ENCODE results near the gene DDN. TPM values are rescaled to one million over a fixed set of nuclear protein-coding genes. Genes with fewer than 3 reads are reported as not detected.

Gene DDN
- total and polyA plus RNA-seq, 2 donors (not counting 1 experiment from before 2014, with no cell fraction given), result 0.10 to 0.75 TPM

- DNase-seq (no peak), ATAC-seq (ENCODE audit: low read depth) (no peak)
- WGBS (ENCODE audit: insufficient coverage), result 94% methylated on average over 19 of the region's 31 CpGs
- Mint-ChIP-seq H3K27ac (no peak overlapping the region), H3K27me3 (no peaks in the 10 kb centered on the region), H3K9me3 (ENCODE audit: insufficient read depth) (no peaks in the 10 kb centered on the region), H3K4me1 (peaks cover 2% of the 10 kb centered on the region), H3K4me3 (no peak overlapping the region)
- Histone ChIP-seq H2AFZ (ENCODE audit: insufficient read depth, low read depth, low read length, poor library complexity, severe bottlenecking) (no peak overlapping the region), H3K27me3 (replicated peaks in 1 of 4; ENCODE audit: control extremely low read depth in 1 of 4, control insufficient read depth in 3 of 4, insufficient read depth in 4 of 4, low read length in 3 of 4) (no peaks in the 10 kb centered on the region), H3K4me2 (replicated peaks; ENCODE audit: low read depth, low read length, poor library complexity, severe bottlenecking) (no peak overlapping the region), H3K4me3 (ENCODE audit: control extremely low read depth in 1 of 5, extremely low read depth in 1 of 5, insufficient read depth in 1 of 5, low read depth in 2 of 5, low read length in 4 of 5) (no peak overlapping the region), H3K9me3 (ENCODE audit: control extremely low read depth in 1 of 3, control insufficient read depth in 2 of 3, insufficient read depth in 1 of 3, low read length in 2 of 3) (no peaks in the 10 kb centered on the region), H3K9ac (ENCODE audit: low read length) (no peak overlapping the region), H4K20me1 (ENCODE audit: control insufficient read depth, insufficient read depth, low read length, poor library complexity, severe bottlenecking) (peaks cover 40% of the 10 kb centered on the region), H3K27ac (ENCODE audit: low read length in 2 of 2) (no peak overlapping the region), H3K36me3 (replicated peaks in 1 of 2; ENCODE audit: control extremely low read depth in 1 of 2, control insufficient read depth in 1 of 2, extremely low read depth in 1 of 2, insufficient read depth in 2 of 2, low read length in 1 of 2) (peaks cover 2 to 95% of the 10 kb centered on the region in 2 experiments), H3K79me2 (ENCODE audit: control insufficient read depth, insufficient read depth, low read length) (peaks cover 41% of the 10 kb centered on the region), H3K4me1 (ENCODE audit: control insufficient read depth in 2 of 2, insufficient read depth in 2 of 2, low read length in 2 of 2) (no peaks in the 10 kb centered on the region)
- ChIA-PET CTCF (interaction anchor here (0.8 kb wide), 1 partner anchor 22 kb away, joined by 3 read pairs; no protein-coding TSS in a partner anchor), POLR2A (interaction anchor here (0.6 kb wide), 1 partner anchor 29 kb away, joined by 3 read pairs; no protein-coding TSS in a partner anchor)
- no peak for TF ChIP-seq EZH2 (IDR thresholded peaks at IDR 0.05; ENCODE audit: borderline replicate concordance, insufficient read depth, low read depth, low read length, poor library complexity, severe bottlenecking)
- TF ChIP-seq, protein P1, sequence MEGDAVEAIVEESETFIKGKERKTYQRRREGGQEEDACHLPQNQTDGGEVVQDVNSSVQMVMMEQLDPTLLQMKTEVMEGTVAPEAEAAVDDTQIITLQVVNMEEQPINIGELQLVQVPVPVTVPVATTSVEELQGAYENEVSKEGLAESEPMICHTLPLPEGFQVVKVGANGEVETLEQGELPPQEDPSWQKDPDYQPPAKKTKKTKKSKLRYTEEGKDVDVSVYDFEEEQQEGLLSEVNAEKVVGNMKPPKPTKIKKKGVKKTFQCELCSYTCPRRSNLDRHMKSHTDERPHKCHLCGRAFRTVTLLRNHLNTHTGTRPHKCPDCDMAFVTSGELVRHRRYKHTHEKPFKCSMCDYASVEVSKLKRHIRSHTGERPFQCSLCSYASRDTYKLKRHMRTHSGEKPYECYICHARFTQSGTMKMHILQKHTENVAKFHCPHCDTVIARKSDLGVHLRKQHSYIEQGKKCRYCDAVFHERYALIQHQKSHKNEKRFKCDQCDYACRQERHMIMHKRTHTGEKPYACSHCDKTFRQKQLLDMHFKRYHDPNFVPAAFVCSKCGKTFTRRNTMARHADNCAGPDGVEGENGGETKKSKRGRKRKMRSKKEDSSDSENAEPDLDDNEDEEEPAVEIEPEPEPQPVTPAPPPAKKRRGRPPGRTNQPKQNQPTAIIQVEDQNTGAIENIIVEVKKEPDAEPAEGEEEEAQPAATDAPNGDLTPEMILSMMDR (IDR thresholded peaks at IDR 0.05), result no peak
- intact Hi-C loops (cut with micrococcal nuclease), result no loop called here
These were observed 42.1 kb upstream of the DDN start for GRCh38 chr12:49041036-49041880.

GRCh38 chr12:49040364-49040855 lies 41.2 kb upstream of the DDN start:
- Histone ChIP-seq H3K27ac (ENCODE audit: low read length in 2 of 2) (no peak overlapping the region), H3K36me3 (replicated peaks in 1 of 2; ENCODE audit: control extremely low read depth in 1 of 2, control insufficient read depth in 1 of 2, extremely low read depth in 1 of 2, insufficient read depth in 2 of 2, low read length in 1 of 2) (peaks cover 0 to 87% of the 10 kb centered on the region in 2 experiments), H3K4me3 (ENCODE audit: control extremely low read depth in 1 of 5, extremely low read depth in 1 of 5, insufficient read depth in 1 of 5, low read depth in 2 of 5, low read length in 4 of 5) (no peak overlapping the region), H3K4me2 (replicated peaks; ENCODE audit: low read depth, low read length, poor library complexity, severe bottlenecking) (no peak overlapping the region), H3K4me1 (ENCODE audit: control insufficient read depth in 2 of 2, insufficient read depth in 2 of 2, low read length in 2 of 2) (no peaks in the 10 kb centered on the region), H4K20me1 (ENCODE audit: control insufficient read depth, insufficient read depth, low read length, poor library complexity, severe bottlenecking) (peaks cover 40% of the 10 kb centered on the region), H3K9me3 (ENCODE audit: control extremely low read depth in 1 of 3, control insufficient read depth in 2 of 3, insufficient read depth in 1 of 3, low read length in 2 of 3) (no peaks in the 10 kb centered on the region), H2AFZ (ENCODE audit: insufficient read depth, low read depth, low read length, poor library complexity, severe bottlenecking) (no peak overlapping the region), H3K79me2 (ENCODE audit: control insufficient read depth, insufficient read depth, low read length) (peaks cover 35% of the 10 kb centered on the region), H3K27me3 (replicated peaks in 1 of 4; ENCODE audit: control extremely low read depth in 1 of 4, control insufficient read depth in 3 of 4, insufficient read depth in 4 of 4, low read length in 3 of 4) (no peaks in the 10 kb centered on the region), H3K9ac (ENCODE audit: low read length) (no peak overlapping the region)
- no peaks in the 10 kb centered on the region for H3K27me3 Mint-ChIP-seq
- H3K27ac Mint-ChIP-seq, result no peak overlapping the region
- DNase-seq (no peak), ATAC-seq (ENCODE audit: low read depth) (no peak)
- peaks cover 2% of the 10 kb centered on the region for H3K4me1 Mint-ChIP-seq
- H3K4me3 Mint-ChIP-seq, result no peak overlapping the region
- ChIA-PET CTCF (no interaction called here), POLR2A (interaction anchor here (0.6 kb wide), 1 partner anchor 156 kb away, joined by 3 read pairs; no protein-coding TSS in a partner anchor)
- no peaks in the 10 kb centered on the region for H3K9me3 Mint-ChIP-seq (ENCODE audit: insufficient read depth)
- 98% methylated on average over 14 of the region's 14 CpGs for WGBS (ENCODE audit: insufficient coverage)
- TF ChIP-seq EZH2 (IDR thresholded peaks at IDR 0.05; ENCODE audit: borderline replicate concordance, insufficient read depth, low read depth, low read length, poor library complexity, severe bottlenecking), result no peak
- TF ChIP-seq, protein P1 (IDR thresholded peaks at IDR 0.05), result no peak
- intact Hi-C loops (cut with micrococcal nuclease), result no loop called here

All from B cell (primary cell).